ENCODE results near the gene MAN2C1. TPM values are rescaled to one million over a fixed set of nuclear protein-coding genes. Genes with fewer than 3 reads are reported as not detected.
A peak's percentile ranks its signal among the peaks of the same experiment; 100 is the strongest.
"Not testable (repeated sequence)": the region's sequence is repeated elsewhere in the genome, so short reads cannot be mapped to it uniquely, and the experiment has no call there.

The MAN2C1 gene
- total RNA-seq, 1 experiment from 2014 or later = 169 TPM

- BruUV-seq (replicated peaks) = no TSS peak
- no peaks in the 10 kb centered on the region for H3K9me3 ChIP-seq (ENCODE audit: low read depth, low read length, poor library complexity, severe bottlenecking)
- ChIA-PET CTCF (no interaction called here), POLR2A (ENCODE audit: low non-redundant PET) (no interaction called here)
- H3K27me3 ChIP-seq (replicated peaks; ENCODE audit: insufficient read depth, low read depth, low read length, poor library complexity) = no peaks in the 10 kb centered on the region
- no peak for DNase-seq (ENCODE audit: low spot score)
- peak within 1 kb of the TSS; percentile 74 for H3K27ac ChIP-seq (ENCODE audit: low read depth, low read length, poor library complexity, severe bottlenecking)
- H3K4me3 ChIP-seq (ENCODE audit: low read depth, low read length, poor library complexity, severe bottlenecking) = peak within 1 kb of the TSS; percentile 94
- intact Hi-C loops (cut with micrococcal nuclease; ENCODE audit: unreplicated experiment) = no loop called here
- TF ChIP-seq EZH2 (IDR thresholded peaks at IDR 0.05; ENCODE audit: borderline replicate concordance, low read depth, low read length, poor library complexity, severe bottlenecking) = no peak
- no peak for TF ChIP-seq CTCF (conservative IDR thresholded peaks at IDR 0.05; ENCODE audit: low read depth, low read length)
- H3K36me3 ChIP-seq (ENCODE audit: insufficient read depth, low read length, poor library complexity, severe bottlenecking) = no peaks in the 10 kb centered on the region
- peaks cover 6% of the 10 kb centered on the region for H3K4me1 ChIP-seq (ENCODE audit: insufficient read depth, low read length, poor library complexity, severe bottlenecking)
Measured at GRCh38 chr15:75346796-75347221, 21.6 kb downstream of the MAN2C1 start, which contains the start of gene NEIL1. NEIL1 (plus strand) TSS chr15:75347039; CDS start chr15:75348906, 1,867 bp downstream.

GRCh38 chr15:75343953-75344352 lies 24.5 kb downstream of the MAN2C1 start:
- H3K36me3 ChIP-seq (ENCODE audit: insufficient read depth, low read length, poor library complexity, severe bottlenecking); BruUV-seq (replicated peaks); H3K27me3 ChIP-seq (replicated peaks; ENCODE audit: insufficient read depth, low read depth, low read length, poor library complexity); intact Hi-C loops (cut with micrococcal nuclease; ENCODE audit: unreplicated experiment); H3K4me1 ChIP-seq (ENCODE audit: insufficient read depth, low read length, poor library complexity, severe bottlenecking); H3K27ac ChIP-seq (ENCODE audit: low read depth, low read length, poor library complexity, severe bottlenecking); H3K9me3 ChIP-seq (ENCODE audit: low read depth, low read length, poor library complexity, severe bottlenecking); CTCF ChIA-PET; POLR2A ChIA-PET (ENCODE audit: low non-redundant PET); H3K4me3 ChIP-seq (ENCODE audit: low read depth, low read length, poor library complexity, severe bottlenecking): not testable (repeated sequence)
- DNase-seq (ENCODE audit: low spot score) = peak; percentile 22

- Histone ChIP-seq H3K36me3 (ENCODE audit: insufficient read depth, low read length, poor library complexity, severe bottlenecking) (no peaks in the 10 kb centered on the region), H3K27me3 (replicated peaks; ENCODE audit: insufficient read depth, low read depth, low read length, poor library complexity) (no peaks in the 10 kb centered on the region), H3K9me3 (ENCODE audit: low read depth, low read length, poor library complexity, severe bottlenecking) (no peaks in the 10 kb centered on the region), H3K4me3 (ENCODE audit: low read depth, low read length, poor library complexity, severe bottlenecking) (no peak overlapping the region), H3K27ac (ENCODE audit: low read depth, low read length, poor library complexity, severe bottlenecking) (no peak overlapping the region), H3K4me1 (ENCODE audit: insufficient read depth, low read length, poor library complexity, severe bottlenecking) (peaks cover 4% of the 10 kb centered on the region)
- ChIA-PET POLR2A (ENCODE audit: low non-redundant PET) (no interaction called here), CTCF (no interaction called here)
- BruUV-seq (replicated peaks) = no TSS peak
- intact Hi-C loops (cut with micrococcal nuclease; ENCODE audit: unreplicated experiment) = no loop called here
- DNase-seq (ENCODE audit: low spot score) = no peak
- TF ChIP-seq CTCF (conservative IDR thresholded peaks at IDR 0.05; ENCODE audit: low read depth, low read length) (no peak), EZH2 (IDR thresholded peaks at IDR 0.05; ENCODE audit: borderline replicate concordance, low read depth, low read length, poor library complexity, severe bottlenecking) (no peak)
Measured at GRCh38 chr15:75342221-75342620, 26.2 kb downstream of the MAN2C1 start.

GRCh38 chr15:75339531-75340240 lies 28.7 kb downstream of the MAN2C1 start:
- H3K27me3 ChIP-seq (replicated peaks; ENCODE audit: insufficient read depth, low read depth, low read length, poor library complexity) = no peaks in the 10 kb centered on the region
- H3K4me1 ChIP-seq (ENCODE audit: insufficient read depth, low read length, poor library complexity, severe bottlenecking) = peaks cover 12% of the 10 kb centered on the region
- CTCF ChIA-PET = no interaction called here
- H3K4me3 ChIP-seq (ENCODE audit: low read depth, low read length, poor library complexity, severe bottlenecking) = no peak overlapping the region
- intact Hi-C loops (cut with micrococcal nuclease; ENCODE audit: unreplicated experiment) = no loop called here
- POLR2A ChIA-PET (ENCODE audit: low non-redundant PET) = no interaction called here
- no peak overlapping the region for H3K27ac ChIP-seq (ENCODE audit: low read depth, low read length, poor library complexity, severe bottlenecking)
- TSS peak; percentile 17 for BruUV-seq (replicated peaks)
- no peaks in the 10 kb centered on the region for H3K36me3 ChIP-seq (ENCODE audit: insufficient read depth, low read length, poor library complexity, severe bottlenecking)
- DNase-seq (ENCODE audit: low spot score) = no peak
- TF ChIP-seq EZH2 (IDR thresholded peaks at IDR 0.05; ENCODE audit: borderline replicate concordance, low read depth, low read length, poor library complexity, severe bottlenecking) (no peak), CTCF (conservative IDR thresholded peaks at IDR 0.05; ENCODE audit: low read depth, low read length) (no peak)
- no peaks in the 10 kb centered on the region for H3K9me3 ChIP-seq (ENCODE audit: low read depth, low read length, poor library complexity, severe bottlenecking)
